Hematopoietic multipotent progenitor cell treated with erythropoietin and hydrocortisone succinate and interleukin-3 and kit ligand, for 17 days (in vitro differentiated cells): ENCODE measurements around the gene PRKAR1B.
"Not testable (repeated sequence)": the region's sequence is repeated elsewhere in the genome, so short reads cannot be mapped to it uniquely, and the experiment has no call there.

Experiments
- DNase-seq: peaks from one replicate; pipeline ENCODE4 v3.0.0-alpha.2; 2015; ENCODE audit warnings: low spot score

The PRKAR1B gene

DNA sequence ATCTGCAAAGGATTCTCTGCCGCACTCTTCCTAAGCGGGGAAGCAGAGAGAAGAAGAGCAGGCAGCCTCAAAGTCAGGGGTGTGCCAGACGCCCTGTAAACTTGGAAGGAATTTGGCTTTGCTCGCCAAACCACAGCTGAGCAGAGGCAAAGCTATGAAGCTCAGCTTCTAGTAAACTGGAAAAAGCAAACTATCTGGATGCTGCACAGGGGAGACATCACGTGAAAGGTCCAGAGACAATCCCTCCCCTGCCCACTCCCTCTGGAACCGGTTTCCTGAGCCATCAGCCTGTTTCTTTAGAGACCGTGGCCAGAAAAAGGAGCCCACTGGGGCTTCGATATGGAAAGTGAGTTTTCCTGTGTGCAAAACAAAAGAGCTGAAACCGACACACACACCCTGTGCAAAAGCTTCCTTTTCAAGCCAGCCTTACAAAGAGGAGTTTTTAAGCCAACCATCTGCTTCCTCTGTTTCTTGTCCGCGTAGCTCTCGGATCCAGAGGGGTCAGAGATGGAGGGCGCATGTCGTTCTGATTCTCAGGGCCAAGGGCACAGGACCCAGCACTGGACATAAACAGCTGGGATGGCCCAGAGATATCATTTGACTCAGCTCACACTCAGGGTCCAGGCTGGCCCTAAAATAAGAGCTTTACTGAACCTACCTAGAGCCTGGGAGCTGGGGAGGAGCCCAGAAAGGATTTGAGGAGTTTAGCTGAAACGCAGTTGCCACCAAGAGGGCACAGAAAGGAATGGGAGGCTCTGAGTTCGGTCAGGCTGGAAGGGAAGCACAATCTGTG is 58.7 kb downstream of the PRKAR1B start:
- no peak for DNase-seq

DNA sequence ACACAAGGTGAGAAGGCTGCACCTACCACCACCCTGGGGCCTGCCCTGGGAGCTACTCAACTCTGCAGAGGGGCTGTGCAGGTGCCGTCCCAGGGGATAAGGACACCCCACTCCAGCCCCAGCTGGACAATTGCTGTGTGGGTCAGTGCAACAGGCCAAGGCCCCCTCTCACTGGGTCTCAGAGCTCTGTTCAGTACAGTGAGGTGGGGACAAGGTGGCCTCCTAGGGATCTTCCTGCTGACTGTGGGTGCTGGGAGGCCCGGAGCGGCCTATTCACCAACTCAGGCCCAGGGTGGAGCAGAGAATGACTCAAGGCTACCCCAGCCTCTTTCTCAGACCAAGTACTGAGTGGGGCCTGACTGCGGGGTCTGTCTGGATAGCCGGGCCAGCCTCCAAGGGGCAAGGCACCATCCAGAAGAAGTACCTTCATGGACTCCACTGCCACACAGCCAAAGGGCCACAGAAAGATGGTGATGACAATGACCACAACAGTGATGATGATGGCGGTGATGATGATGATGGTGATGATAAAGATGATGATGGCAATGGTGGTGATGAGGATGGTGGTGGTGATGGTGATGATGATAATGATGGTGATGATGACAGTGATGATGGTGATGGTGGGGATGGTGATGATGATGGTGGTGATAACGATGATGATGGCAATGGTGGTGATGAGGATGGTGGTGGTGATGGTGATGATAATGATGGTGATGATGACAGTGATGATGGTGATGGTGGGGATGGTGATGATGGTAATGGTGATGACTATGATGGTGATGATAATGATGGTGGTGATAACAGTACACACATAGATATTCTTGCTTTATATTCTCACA is 60.4 kb downstream of the PRKAR1B start:
- no peak for DNase-seq

- no peak for DNase-seq
Observed at GRCh38 chr7:665736-666453, 61.2 kb downstream of the PRKAR1B start.

- no peak for DNase-seq
Observed at GRCh38 chr7:664997-665735, 61.9 kb downstream of the PRKAR1B start.

DNA sequence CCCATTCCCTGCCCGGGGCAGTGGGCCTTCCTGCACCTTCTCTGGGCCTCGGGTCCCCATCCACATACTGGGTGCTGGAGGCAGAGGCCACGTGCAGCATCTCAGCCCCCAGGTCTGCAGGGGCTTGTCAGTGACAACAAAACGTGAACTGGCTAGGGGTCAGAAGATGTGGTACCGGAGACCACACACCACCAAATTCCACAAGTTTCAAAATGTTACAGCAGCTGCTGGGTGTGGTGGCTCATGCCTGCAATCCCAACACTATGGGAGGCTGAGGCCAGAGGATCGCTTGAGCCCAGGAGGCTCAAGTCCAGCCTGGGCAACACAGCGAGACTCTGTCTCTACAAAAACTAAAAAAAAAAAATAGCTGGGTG is 62.7 kb downstream of the PRKAR1B start:
- no peak for DNase-seq

DNA sequence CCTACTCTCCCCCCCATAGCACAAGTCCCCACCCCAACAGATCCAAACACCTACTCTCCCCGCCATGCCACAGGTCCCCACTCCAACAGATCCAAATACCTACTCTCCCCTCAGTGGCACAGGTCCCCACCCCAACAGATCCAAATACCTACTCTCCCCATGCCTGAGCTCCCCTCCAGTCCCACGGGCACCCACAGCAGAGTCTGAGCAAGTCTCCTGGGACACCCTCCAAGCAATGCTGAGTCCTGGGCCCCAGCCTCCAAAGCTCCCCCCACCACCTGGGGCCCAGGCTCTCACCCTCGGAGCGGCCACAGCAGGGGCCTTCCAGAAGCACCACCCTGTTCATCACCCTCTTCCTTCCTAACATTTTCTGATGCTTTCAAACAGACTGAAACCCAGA is 64.5 kb downstream of the PRKAR1B start:
- no peak for DNase-seq

DNA sequence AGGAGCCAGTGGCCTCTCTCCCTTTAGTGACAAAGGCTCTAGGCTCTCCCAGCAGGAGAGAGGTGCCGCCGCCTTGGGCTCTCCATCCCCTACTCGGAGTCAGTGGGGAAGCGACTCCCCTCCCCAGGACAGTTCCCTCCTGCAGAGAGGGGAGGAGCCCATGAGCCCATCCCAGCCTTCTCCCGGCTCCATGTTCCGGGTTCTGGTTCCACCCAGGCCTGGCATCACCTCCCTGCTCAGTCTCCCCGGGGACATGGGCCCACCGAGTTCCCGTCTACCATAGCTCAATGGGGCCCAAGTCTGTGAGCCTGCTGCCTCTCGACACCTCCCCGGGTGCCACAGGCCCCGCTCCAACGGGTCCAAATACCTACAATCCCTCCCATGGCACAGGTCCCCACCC is 67.1 kb downstream of the PRKAR1B start:
- no peak for DNase-seq

DNA sequence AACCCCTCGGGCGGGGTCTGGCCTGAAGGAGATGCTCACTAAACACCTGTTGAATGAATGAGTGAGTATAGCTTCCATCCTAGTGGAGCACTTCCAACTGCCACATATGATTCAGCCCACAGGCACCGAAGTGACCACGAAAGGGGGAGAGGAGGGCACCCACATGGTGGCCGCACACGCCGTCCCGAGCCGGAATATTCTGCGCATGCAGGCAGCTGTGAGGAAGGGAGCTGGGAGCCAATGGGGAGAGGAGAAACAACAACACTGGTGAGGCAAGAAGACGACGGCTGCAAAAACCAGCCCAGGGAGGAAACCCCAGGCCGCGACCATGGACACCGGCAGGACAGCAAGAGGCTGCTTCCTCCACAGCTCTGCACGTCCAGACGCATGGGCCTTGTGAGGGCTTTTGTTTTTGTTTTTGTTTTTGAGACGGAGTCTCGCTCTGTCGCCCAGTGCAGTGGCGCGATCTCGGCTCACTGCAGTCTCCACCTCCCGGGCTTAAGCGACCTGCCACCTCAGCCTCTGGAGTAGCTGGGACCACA is 67.7 kb downstream of the PRKAR1B start:
- DNase-seq: no peak

DNA sequence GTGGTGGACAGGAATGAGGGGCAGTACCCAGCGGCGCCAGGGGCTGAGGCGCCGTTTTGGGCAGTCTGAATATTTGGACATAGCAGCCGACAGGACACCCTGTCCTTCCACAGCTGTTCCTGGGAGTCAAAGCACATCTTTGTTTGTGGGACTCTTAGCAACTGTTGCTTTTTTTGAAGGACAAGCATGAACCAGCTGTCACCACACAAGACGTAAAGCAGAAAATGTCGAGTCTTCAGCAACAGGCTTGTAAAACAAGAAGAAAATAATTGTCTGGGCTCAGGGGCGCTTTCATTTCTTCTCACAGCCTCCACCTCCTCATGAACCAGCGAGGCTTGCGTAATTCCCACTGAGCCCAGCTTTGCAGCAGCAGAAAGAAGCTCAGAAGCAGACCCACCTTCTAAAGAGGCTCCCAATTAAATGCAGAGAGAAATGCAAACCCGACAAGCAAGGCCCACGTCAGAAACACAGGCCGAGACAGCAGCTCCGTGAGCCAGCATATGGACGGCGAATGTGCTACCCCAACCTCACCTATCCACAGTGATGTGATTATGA is 69.4 kb downstream of the PRKAR1B start:
- no peak for DNase-seq

DNA sequence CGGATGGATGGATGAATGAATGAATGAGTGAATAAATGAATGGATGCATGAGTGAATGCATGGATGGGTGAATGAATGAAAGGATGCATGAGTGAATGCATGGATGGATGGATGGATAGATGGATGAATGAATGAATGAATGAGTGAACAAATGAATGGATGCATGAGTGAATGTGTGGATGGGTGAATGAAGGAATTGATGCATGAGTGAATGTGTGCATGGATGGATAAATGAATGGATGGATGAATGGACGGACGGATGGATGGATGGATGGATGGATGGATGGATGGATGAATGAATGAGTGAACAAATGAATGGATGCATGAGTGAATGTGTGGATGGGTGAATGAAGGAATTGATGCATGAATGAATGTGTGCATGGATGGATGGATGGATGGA is 70.1 kb downstream of the PRKAR1B start:
- DNase-seq: not testable (repeated sequence)

DNA sequence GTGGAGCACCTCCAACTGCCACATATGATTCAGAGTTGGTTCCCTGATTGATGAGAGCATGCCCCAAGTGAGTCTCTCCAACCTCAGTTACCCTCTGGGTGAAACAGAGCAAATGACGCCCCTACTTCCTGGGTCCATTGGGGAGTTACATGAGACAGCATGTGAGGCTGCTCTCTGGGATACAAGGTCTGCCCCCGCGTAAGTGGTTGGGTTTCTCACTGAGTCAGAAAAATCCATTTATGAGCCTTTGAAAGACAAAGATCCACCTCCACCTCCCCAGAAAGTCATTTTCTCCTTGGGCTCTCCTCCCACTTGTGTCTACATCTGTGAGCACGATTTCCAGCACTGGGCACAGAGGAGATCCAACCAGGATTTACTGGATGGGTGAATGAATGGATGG is 71.3 kb downstream of the PRKAR1B start:
- DNase-seq: no peak

GRCh38 chr7:653829-654764 is 73.0 kb downstream of the PRKAR1B start:
- no peak for DNase-seq

DNA sequence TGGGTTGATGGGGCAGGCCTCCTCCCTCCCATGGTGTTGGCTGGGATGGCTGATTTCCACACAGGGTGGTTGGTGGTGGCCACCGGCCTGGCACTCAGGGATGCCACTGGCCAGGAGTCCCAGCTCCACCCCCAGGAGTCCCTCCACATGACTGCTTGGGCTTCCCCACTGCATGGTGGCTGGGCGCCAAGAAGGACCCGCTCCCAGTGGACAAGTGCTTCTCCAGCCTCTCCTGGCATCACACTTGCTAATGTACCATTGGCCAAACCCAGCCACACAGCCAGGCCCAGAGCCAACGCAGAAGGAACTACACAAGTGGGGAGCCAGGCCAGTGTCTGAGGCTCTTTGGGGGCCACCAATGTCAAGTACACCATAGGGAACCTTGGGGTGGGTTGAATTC is 74.2 kb downstream of the PRKAR1B start:
- no peak for DNase-seq

GRCh38 chr7:652167-652566 is 74.9 kb downstream of the PRKAR1B start:
- not testable (repeated sequence) for DNase-seq

GRCh38 chr7:651032-651728 is 75.9 kb downstream of the PRKAR1B start:
- DNase-seq: no peak

DNA sequence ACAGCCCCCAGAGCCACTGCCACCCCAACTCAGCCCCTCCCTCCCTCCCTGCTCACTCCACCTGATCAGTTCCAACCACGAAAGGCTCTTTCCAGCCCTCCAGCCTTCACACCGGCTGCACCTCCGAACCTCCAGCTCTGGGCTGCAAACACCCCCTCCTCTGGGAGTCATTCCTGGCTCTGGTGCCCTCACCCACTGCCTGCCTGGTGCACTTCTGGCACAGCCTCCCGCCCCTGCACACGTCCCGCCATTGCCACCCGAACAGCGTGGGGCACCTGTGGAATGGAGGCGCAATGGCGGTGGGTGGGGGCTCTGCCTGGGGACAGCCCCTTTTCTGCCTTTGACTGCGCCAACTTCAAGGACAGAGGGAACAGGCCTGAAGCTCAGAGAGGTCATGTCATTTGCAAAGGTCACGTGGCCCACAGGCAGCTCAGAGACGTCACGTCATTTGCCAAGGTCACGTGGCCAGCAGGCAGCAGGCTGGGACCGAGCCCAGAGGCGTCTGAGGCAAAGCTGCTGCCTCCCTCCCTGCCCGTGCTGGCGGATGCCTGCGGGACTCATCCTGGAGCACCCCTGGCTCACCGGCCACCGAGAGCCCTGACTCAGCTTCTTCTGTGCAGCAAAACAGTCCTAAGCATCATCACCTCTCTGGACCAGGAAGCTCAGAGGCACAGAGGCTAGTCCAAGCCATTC is 76.6 kb downstream of the PRKAR1B start:
- no peak for DNase-seq

DNA sequence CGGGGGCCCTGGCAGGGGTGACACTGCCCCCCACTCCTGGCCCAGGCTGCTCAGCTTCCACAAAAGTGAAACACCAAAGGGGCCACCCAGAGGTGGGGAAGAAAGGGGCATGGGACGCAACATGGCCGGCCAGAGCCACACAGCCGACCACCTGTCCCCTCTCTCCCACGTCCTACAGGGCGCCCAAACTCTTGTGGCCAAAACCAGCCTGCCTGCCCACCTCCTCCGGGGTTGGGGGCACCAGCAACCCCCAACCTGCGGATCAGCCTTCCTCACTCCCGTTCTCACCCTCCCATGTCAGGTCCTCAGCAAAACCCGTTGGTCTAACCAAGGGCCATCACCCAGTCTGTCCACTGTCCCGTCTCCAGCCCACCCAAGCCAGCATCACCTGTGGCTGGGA is 80.1 kb downstream of the PRKAR1B start:
- DNase-seq: no peak

DNA sequence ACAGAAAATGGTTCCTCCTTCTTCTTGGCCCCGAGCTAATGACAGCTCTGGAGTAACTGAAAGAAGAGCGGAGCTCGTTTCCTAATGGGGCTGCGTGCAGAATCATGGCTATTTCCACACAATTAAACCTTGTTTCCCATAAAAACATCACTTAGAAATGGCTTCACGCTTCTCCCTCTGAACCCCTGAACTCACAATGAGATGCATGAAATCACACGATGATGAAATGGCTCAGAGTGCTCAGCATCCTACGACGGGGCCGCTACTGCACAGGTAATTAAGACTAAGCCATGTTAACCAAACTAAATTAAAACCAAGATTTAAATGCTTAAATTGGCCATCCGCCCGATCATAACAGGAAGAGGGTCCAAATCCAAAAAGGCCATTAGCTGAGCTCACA is 80.6 kb downstream of the PRKAR1B start:
- DNase-seq: no peak

- DNase-seq: no peak
Observed at GRCh38 chr7:645606-646005, 81.5 kb downstream of the PRKAR1B start.
